Daoy (cell line): ENCODE results near the gene CEP43. TPM values are rescaled to one million over a fixed set of nuclear protein-coding genes. Genes with fewer than 3 reads are reported as not detected.

Experiments
- DNase-seq: peaks from one replicate; pipeline ENCODE4 v3.0.0-alpha.2; 2015; ENCODE audit warnings: low read depth
- total RNA-seq: library from RNA; depleted of rRNA; stranded (reverse); fragments of >200 nt; shearing (Covaris generic); gene quantifications from 2 replicates; pipeline ENCODE4 v1.2.3, GENCODE V29; 2014; rRNA removed

Gene CEP43, protein sequence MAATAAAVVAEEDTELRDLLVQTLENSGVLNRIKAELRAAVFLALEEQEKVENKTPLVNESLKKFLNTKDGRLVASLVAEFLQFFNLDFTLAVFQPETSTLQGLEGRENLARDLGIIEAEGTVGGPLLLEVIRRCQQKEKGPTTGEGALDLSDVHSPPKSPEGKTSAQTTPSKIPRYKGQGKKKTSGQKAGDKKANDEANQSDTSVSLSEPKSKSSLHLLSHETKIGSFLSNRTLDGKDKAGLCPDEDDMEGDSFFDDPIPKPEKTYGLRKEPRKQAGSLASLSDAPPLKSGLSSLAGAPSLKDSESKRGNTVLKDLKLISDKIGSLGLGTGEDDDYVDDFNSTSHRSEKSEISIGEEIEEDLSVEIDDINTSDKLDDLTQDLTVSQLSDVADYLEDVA
- total RNA-seq: 38.9 and 40.9 TPM in 2 replicates

DNA sequence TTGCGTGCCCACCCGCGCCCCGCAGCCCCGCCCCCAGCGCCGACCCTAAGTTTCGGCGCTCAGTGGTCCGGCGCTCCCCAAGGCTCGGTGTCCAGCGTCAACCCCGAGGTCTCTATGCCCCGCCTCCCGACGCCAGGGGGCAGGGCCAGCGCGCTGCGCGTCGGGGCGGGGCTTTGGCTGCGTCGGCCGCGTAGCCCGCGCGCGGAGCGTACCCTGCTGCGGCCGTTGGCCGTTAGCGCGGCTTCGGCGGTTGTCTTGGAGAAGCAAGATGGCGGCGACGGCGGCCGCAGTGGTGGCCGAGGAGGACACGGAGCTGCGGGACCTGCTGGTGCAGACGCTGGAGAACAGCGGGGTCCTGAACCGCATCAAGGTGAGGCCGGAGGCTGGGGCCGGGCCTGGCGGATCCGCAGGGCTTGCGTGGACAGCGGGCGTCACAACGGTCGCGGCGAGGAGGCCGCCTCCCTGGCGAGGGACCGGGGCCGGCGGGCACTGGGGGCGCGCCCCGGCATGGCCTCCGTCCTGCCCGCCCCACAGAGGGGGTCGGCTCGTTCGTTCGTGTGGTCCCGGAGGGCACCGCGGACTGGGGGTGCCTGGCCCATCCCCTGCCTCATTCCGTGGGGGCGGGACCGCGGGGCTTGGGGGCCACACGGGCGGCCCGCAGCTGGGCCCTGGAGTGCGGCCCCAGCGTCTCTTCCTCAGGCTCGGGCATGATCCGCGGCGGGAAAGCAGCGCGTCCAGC is at the start of gene CEP43:
CEP43 (plus strand) TSS at position 253 of the 739 bp plus-strand sequence; CDS start at position 269, 16 bp downstream.
- peak; percentile 92 for DNase-seq

DNA sequence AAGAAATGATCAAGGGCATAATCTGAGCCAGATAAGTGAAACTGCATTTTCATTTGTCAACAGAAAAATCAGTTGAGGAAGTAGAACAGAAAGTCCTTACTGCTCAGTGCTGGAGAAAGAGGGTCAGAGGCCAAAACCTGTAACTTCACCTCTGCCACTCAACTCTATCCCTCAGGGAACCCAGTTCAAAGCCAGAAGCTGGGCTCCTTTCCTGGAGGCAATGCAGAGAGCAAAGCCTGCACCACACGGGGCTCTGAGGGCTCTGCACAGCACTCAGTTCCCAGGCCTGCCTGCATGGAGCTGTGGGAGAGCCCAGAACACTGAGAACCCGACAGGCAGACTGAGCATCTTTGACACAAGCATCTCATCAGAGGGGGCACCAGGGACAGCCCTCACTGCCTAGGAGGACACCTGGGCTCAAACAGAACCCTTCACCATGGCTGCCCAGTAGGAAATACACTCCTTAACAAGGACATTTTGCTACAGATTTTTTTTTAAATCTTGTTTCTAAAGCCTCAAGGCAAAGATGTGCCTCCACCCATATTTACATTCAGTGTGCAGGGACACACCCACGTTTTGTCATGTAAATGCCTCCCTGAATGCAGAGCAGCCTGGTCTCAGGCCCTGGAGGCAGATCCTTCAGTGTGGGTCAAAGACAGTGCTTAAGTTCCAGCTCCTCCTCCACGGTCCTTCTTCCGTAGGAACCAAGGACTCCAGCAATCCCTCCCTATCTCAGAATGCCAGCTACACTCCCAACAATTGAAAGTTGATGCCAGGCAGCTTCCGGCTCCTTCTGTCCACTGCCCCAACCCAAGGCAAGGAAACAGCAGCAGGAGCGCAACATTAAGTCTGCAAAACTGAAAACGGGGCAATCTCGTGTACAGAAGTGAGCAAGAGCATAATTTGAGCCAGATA is 49.4 kb upstream of the CEP43 start:
- DNase-seq: no peak

DNA sequence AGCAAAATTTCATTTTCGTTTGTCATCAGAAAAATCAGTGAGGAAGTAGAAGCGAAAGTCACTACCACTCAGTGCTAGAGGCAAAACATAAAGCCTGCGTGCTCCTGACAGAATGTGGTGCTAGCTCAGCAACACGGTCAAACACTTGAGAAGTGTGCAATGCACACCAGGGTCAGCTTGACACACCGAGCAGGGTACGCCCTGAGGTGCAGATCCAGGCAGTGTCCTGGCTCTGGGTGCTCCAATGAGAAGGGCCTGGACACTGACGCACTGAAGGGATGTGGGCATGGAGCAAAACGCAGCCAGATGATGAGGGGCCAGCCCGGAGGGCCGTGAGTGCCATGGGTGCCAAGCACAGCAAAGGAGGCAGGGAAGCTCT is 48.8 kb upstream of the CEP43 start:
- DNase-seq: no peak

DNA sequence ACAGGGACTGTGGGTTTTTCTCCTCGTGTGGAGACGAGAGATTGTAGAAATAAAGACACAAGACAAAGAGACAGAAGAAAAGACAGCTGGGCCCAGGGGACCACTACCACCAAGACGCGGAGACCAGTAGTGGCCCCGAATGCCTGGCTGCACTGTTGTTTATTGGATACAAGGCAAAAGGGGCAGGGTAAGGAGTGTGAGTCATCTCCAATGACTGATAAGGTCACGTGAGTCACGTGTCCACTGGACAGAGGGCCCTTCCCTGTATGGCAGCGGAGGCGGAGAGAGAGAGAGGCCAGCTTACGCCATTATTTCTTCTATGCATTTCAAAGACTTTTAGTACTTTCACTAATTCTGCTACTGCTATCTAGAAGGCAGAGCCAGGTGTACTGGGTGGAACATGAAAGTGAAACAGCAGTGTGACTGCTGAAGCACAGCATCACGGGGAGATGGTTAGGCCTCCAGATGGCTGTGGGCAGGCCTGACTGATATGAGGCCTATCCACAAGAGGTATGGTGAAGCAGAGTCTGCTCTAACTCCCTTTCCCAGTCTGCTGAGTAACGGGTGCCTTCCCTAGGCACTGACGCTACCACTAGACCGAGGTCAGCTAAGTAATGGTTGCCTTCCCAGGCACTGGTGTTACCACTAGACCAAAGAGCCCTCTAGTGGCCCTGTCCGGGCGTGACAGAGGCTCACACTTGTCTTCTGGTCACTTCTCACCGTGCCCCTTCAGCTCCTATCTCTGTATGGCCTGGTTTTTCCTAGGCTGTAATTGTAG is 48.1 kb upstream of the CEP43 start:
- peak; percentile 57 for DNase-seq

DNA sequence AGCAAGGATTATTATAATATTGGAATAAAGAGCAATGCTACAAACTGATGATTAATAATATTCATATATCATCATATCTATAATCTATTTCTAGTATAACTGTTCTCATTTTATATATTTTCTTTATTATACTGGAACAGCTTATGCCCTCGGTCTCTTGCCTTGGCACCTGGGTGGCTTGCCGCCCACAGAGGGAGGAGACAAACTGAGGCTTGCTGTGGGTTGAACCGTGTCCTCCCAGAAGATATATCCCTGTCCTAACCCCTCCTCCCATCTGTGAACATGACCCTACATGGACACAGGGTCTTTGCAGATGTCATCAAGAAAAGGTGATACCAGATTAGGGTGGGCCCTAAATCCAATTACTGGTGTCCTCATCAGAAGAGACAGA is 47.5 kb upstream of the CEP43 start:
- DNase-seq: no peak

DNA sequence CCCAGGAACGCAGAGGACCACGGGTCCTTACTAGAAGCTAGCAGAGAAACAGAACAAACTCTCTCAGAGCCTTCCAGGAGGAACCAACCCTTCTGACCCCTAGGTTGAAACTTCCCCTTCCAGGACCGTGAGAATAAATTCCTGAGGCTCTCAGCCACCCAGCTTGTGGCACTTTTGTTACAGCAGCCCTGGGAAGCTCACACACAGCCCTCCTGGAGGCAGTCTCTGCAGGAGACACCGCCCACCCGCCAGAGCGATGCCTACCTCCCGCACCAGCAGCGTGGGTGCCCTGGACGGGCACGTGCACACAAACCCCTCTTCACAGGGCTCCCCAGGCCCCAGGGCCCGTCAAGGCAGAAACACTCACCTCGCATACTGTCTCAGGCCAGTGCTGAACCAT is 47.1 kb upstream of the CEP43 start:
- no peak for DNase-seq

DNA sequence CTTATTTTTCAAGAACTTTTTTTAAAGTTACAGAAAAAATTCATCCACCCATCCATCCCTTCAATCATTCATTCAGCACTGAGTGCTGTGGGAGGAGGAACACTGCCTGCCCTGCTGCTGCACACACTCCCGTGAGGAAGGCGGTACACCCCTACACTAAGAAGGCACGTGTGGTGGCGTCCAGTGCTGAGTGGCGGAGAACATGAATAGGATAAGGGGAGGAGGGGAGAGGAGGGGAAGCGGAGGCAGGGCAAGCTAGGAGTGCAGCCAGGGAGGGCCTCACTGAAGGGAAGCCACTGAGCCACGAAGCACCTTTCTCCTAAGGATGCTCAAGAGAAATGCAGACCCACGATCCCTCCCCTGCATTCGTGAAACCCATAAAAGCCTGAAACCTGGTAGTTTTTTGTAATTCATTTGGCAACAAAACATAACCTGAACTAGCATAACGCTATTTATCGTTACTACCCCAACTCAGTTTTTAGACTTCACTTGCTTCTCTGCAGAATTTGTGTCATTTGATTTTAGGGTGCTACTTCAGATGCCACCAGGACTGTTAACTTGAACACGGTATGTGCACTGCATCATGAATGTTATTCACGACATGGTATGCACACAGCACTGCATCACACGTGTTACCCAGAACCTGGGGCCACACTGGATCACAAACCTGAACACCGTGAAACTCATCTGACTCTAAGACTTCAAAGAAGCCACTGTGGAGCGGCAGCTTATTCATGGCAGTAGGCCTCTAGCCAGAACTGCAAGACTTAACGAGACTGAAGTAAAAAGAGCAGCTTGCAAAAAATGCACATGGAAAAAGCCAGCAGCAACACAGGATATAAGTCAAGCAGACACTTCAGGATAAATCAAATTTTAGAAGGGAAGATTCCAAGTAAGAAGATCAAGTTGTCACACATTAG is 46.4 kb upstream of the CEP43 start:
- DNase-seq: no peak

DNA sequence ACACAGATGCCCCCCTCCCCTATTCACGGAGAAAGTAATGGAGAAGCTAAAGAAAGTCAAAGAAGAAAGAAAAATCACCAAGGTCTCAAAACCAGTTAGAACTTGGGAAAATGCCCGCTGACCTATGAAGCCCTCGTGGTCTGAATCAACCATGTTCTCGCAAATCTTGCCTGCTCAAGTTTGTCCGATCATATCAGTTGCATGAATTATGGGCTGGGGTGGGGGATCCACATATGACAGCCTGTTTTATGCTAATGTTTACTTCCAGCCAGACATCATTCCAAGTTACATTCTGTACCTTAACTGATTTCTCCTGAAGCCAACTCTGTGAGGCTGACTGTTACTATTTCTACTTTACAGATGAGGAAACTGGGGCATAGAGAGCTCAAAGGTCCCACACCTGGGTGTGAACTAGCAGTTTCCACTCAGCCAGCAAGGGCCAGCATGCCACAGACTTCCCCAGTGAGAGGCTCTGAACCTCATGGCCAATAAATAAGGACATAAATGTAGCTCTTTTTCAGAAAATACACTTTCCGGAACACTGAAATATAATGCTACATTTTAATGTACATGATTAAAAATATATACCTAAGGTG is 45.0 kb upstream of the CEP43 start:
- DNase-seq: no peak

DNA sequence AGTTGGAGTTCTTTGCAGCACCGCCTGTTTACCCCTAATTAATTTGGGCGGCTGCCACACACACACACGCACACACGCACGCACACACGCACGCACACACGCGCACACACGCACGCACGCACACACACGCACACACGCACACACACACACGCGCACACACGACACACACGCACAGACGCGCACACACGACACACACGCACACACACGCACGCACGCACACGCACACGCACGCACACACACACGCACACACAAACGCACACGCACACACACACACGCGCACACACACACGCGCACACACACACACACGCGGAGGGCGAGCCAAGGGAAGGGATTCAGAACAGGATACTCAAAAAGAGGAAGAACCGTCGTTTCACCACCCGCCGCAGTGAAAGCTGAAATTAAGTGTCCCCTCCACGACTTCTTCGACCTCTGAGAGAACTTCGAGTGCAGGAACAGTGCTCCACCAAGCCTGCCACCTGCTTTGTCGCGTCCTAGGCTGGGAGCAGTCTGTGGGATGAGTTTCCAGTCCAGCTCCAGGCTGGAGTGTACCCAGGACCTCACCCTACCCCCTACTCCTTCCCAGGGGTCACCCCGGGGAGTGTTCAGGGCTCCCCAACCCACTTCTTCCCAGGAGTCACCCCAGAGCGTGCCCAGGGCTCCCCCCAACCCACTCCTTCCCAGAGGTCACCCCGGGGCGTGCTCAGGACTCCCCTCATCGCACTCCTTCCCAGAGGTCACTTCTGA is 43.9 kb upstream of the CEP43 start:
- no peak for DNase-seq

DNA sequence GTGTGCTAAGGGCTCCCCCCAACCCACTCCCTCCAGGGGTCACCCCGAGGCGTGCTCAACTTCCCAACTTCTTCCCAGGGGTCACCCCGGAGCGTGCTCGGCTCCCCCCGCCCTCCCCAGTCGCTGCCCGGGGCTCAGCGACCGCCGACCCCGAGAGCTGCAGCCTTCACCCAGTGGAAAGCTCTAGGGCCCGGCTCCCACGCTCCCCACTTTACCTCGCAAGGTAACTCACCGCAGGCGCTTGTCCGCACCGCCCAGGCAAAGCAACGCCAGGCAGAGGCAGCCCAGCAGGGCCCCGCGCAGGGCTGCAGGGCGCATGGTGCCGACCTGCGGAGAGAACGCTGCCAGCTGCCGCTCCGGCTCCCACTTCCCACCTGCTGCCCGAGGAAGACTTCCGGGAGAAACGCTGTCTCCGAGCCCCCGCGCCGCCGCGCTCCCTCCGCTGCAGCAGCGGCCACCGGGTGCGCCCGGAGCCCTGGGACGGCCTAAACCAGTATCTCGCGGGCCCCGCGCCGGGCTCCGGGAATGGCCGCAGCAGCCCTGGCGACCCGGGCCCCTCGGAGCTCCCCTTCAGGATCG is 43.2 kb upstream of the CEP43 start:
- DNase-seq: peak; percentile 16

DNA sequence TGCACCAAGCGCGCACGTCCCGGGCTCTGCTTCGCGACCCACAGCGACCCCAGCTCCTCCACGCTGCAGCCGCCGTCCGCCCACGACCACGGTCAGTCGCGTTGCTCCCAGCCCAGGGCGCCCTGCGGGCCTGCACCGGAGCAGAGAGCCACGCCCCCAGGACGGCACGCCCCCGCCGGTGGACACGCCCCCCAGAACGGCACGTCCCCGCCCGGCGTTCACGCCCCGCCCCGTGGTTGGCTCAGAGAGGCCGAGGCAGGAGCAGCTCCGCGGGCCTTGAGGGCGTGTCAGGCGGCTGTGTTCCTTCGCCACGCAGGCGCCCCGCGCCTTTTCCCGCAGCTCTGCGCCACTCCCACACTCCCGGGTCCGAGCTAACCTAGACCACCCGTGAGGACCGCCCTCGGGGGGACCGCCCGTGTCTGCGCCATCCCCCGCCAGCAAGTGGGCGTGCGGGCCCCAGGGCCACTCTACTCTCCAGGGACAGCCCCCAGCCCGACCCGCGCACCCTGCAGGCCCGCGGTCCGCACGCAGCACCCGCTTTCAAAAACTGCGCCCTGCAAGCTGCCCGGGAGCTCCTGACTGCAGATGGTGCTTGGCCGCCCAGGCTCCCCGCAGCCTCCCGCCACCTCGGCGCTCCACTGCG is 42.6 kb upstream of the CEP43 start, which contains the start of gene RNASET2:
RNASET2 (minus strand) TSS at position 107 of the 643 bp plus-strand sequence. CDS start 368 bp downstream, outside the sequence.
- peak; percentile 88 for DNase-seq

DNA sequence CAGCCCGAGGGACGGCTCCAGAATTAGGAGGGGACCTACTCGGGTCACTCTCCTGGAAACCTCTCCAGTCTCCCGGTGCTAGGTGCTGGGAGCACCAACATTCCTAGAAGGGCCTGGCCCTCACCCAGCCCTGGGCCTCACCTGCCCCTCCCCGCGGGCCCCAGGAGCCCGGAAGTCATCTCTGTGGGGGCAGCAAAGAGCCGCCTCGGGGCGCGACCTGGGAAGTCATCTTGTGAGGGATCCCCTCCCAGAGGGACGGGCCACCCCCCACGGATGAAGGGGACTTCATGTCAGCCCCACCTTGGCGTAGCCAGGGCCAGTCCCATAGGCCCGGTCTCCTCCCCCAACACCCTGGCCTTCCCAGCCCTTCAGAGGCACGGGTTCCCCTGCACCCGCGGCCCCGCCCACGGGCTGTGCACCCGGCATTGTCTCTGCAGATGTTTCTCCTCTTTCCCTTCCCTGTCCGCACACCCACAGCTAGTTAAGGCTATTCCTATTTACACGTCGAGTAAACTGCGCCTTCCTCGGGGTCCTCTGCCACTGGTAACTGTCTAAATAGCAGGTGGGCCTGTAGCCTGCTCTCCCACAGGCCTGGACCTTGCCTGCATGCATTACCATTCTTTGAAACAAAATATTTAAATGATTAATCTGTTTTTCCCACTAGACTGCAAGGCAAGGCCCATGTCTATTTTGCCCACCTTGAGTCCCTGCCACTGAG is 42.0 kb upstream of the CEP43 start:
- DNase-seq: no peak

DNA sequence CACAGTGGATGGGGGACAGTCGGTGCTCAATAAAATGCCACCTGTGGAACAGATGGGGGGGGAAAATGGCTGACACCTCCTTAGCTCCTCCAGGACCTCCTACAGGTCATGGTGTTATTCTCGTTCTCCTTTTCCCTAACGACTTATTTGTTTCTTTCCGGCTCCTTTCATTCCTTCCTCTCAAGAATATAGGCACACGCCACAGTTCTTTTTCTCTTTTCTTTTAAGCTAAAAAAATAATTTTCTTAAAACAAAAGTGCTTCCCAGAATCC is 41.5 kb upstream of the CEP43 start:
- DNase-seq: no peak

DNA sequence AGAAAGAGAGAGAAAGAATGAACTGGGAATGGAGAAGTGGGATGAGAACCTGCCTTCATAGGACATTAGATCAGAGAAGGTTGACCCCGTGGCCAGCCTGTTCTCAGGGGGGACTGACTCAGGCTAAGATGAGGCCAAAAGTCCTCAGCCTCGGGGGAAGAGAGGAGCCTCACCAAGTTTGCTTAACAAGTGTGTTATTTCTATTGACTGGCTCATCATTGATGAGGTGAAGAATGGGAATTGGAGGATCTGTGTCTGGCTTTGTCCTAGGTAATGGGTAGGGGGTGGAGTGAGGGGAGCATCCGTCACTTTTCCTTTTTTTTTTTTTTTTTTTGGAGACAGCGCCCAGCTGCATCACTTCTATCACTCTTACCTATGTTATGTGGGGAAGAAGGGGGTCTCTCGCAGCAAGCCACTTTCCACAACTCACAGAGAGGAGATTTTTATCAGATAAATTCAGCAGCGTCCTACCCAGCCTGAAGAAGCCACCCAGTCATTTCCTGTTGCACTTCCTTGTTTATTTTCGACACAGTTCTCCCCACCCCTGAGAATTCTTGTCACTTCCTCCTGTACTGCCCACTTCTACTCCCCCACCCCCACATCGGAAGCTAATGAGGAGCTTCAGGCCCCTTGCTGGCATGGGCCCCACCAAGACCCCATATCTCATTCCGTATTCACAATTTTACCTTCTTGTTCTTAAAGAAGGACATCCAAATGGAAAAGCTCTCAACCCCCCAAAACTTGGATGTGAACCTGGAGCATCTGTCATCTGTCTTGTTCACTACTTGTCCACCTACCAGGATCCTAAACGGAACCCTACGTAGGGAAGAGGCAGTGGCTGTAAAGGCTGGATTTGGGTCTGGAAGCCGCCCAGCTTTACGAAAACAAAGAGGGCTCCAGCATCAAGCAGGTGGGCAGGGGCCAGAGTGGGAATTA is 40.0 kb upstream of the CEP43 start:
- no peak for DNase-seq

DNA sequence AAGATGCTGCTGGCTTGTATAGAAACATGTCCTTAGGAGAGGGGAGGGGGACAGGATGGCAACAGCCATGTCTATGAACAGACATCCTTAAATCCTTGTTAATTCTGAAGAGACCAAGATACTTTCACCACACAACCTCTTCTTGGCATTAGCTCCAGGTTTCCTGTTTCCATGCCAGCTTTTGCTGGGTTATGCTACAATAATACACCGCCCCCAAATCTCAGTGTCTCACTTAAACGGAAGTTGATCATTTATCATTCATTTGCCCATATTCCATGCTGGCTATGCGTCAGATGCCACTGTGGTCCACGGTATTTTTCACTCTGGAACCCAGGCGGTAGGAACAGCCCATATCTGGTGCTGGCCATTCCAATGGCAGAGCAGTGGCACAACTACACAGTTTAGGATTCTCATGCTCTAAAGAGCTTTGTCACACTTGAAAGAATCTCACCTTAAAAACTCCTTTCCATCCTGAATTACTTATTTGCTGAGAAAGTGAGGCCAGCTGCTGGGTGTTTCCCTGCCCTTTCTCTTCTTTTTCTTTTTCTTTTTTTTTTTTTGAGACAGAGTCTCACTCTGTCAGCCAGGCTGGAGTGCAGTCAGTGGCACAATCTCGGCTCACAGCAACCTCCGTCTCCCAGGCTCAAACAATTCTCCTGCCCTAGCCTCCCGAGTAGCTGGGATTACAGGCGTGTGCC is 39.1 kb upstream of the CEP43 start:
- no peak for DNase-seq

DNA sequence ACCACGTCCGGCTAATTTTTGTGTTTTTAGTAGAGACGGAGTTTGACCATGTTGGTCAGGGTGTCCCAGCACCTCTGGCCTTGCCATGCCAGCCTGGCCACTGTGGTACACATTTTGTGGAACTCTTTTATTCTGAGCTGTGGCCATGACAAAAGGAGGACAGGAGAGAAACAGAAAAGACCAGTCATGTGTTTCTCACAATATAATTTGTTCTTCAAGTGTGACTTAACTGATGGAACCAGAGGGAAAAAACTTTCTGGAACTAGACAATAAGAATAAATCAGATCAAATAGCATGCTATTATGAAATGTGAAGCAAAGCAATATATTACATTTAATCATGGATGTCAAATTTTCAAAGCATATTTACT is 38.6 kb upstream of the CEP43 start:
- DNase-seq: no peak
